T-helper 2 cell treated with Interferon-gamma antibody and Interleukin-4, amounts not matched to agents 100 ng/mL and 5 ng/mL, for 36 hours (primary cell): ENCODE data around the gene MARCHF9. TPM values are rescaled to one million over a fixed set of nuclear protein-coding genes. Genes with fewer than 3 reads are reported as not detected.

ENCODE experiments used
- intact Hi-C: fragments of 100-400 bp; cut with micrococcal nuclease; formaldehyde crosslinking; loops from one replicate; pipeline ENCODE4 v1.15.1; 2023
- total RNA-seq: library from RNA; stranded (reverse); gene quantifications from 2 replicates; pipeline ENCODE4 v1.2.3, GENCODE V29; 2022

The MARCHF9 gene
- total RNA-seq, 1 donor from 2014 or later, result 21.2 TPM

DNA sequence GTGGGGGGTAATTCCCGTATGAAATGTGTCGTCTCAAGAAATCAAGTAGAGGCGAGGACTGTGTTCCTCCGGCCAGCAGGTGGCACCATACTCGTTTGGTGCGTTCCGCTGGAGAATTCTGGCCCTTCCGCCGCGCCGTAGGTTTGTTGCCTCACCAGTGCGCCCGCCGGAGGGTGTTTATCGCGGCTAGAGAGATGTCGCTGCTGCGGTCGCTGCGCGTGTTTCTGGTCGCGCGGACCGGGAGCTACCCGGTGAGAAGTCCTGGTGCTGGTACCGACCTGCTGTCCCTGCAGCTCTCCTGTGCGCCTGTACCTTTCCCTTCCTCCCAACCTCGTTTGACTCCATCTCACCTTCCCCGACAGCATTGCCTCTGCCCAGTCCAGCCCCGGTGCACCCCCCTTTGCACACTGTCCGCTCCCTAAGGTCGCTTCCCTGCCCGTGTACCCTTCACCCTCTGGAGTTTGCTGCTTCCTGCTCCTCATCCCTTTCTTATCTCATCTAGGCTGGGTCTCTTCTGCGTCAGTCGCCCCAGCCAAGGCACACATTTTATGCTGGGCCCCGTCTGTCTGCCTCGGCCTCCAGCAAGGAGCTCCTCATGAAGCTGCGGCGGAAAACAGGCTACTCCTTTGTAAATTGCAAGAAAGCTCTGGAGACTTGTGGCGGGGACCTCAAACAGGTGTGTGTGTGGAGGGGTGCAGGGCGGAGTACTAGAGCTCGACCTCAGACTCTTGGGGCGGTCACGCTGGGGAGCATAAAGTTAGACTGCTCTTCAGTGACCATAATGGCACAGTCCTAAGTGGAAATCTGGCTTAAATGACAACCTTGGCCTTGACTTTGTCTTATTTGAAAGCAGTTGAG is 27.9 kb downstream of the MARCHF9 start, which contains the start of gene TSFM:
Gene TSFM (plus strand): TSS at position 180 of the 858 bp plus-strand sequence. CDS start 15 bp downstream, at position 195.
- intact Hi-C loops, result loop anchor here (1.0 kb wide), 4 partner anchors 11 to 122 kb away; partner anchors contain the start of genes EEF1AKMT3, MARCHF9 and METTL1

DNA sequence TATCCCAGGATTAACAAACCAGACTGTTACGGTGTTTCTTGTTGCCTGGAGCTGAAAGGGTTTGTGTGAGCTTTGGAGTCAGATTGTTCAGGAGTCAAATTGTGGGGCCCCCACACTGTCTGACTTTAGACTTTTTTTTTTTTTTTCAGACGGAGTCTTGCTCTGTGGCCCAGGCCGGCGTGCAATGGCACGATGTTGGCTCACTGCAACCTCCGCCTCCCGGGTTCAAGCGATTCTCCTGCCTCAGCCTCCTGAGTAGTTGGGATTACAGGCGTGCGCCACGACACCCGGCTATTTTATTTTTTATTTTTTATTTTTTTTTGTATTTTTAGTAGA is 28.5 kb downstream of the MARCHF9 start:
- intact Hi-C loops, result no loop called here

DNA sequence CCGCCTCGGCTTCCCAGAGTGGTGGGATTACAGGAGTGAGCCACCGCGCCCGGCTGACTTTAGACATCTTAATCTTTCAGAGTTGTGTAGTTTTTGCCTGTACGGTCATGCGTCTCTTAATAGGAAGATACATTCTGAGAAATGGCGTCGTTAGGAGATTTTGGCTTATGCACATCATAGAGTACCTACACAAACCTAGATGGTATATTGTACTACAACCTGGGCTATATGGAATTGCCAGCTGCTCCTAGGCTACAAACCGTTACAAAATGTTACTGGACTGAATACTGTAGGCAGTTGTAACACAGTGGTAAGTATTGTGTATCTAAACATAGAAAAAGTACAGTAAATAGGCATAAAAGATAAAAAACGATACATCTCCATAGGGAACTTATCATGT is 29.0 kb downstream of the MARCHF9 start:
- intact Hi-C loops, result no loop called here

DNA sequence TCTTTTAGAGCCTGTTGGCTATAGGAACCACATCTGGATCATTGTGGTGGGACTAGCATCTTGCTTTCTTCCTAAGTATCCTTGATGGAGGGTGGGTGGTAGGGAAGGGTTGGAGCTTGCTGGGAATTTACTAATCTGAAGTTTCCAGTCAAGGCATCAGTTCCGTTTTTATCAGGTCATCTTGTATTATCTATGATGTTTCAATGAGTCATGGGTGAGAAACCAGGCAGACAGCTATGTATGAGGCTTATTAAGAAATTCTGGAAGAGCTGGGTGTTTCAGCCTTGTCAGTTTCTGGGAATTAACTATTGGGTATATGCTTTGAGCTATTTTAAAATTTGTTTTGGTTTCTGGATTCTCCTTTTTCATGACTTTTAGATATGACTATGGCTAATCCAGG is 39.0 kb downstream of the MARCHF9 start:
- intact Hi-C loops, result no loop called here

DNA sequence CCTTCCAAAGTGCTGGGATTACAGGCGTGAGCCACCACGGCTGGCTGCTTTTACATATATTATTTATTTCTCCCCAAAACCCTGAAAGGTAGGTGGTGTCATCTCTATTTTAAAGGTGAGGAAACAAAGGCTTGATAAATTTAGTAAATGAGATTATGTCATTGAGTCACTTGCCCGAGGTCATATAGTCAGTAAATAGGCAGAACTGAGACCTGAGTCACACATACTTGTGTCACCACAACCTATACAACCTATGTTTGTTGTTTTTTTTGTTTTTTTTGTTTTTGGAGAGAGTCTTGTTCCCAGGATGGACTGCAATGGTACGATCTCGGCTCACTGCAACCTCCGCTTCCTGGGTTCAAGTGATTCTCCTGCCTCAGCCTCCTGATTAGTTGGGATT is 40.5 kb downstream of the MARCHF9 start:
- intact Hi-C loops, result no loop called here

DNA sequence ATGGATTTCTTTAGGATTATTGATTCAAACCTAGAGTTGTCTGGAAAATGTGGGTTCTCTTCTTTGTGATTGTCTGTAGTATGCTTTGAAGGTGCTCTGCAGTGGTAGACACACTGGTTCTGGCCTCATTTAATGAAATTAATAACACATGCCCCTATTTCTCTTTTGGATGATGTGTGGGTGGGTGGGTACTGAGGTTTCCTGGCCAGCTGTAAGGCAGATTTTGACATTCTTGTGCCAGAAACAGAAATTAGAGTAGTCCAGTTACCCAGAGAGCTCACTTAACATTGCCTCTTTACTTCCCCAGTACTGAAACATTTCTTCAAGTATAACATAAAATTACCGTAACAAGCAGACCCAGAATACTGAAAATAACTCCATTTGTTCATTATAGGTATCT is 42.1 kb downstream of the MARCHF9 start:
- intact Hi-C loops, result no loop called here

DNA sequence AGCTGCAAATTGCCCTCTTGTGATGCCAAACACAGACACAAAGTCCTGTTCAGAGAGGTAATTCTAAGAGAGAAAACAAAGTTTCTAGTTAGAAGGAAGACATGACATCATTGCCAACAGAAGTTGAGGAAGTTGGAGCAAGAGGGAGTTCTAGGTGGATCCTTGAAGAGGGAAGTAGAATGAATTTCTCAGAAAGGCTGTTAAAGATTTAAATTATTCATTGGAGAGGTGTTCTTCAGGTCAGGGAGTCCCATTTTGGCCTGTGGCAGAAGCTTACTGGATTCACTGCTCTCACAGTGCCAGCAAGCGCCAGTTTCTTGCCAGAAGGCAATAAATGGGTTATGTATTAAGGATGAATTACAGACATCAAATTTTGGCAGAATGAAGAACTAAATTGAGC is 43.0 kb downstream of the MARCHF9 start:
- intact Hi-C loops, result no loop called here

DNA sequence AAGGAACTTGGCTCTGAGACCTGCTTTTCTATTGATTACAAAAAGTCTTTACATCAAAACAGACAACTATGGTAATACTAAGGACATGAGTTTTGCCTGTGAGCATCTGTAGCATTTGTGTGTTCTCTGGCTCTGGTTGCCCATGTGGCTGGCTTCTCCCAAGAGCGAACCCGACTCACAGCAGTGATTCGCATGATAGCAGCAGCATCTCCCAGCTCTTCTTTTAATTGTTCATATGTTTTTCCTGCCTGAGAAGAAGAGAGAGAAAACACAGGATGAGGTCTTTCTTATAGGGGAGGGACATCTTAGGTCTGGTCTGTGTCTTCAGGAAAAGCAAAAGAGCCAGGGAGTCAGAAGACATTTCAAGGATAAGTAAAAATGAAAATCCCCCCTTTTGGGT is 46.1 kb downstream of the MARCHF9 start:
- intact Hi-C loops, result no loop called here

DNA sequence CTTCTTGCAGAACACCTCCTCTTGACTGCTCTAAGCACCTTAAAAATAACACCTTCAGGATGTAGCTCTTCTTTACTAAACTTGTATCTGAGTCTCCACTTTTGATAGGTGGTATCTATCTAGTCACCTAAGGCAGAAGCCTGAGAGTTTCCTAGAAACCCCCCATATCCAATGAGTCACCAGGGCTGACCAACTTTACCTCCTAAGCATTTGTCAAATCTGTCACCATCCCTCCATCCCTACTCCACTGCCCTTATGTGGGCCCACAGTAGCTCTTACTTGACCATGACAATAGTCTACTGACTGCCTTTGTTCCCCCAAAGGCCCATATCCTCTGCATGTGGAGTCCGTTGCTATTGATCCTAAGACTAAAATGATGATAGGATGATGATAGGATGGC is 47.7 kb downstream of the MARCHF9 start:
- intact Hi-C loops, result loop anchor here (1.0 kb wide), 1 partner anchor 103 kb away; no protein-coding TSS in a partner anchor

DNA sequence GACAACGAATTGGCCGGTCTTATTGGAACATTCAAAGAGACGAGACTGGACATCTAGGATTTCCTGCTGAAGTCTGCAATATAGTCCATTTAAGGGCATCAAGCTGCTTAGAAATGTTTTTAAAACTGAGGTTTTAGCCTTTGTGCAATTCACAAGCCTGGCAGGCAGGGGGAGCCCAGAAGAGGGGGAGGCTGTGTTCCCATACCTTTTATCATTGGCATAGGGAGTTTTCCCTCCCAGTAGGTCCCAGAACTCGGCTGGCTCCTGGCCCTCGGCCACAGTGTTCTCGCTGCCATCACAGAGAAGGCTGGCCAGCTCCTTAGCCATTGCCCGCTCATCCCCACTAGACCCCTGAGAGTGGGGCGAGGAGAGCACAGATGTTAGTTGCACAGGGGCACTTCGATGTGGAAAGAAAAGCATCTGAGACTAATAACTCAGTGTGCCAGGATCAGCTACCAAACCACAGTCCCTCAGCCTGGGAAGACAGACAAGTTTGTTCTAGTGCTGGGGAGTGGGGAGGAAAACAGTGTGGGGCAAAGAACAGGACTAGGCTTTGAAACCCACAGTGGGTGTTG is 48.5 kb downstream of the MARCHF9 start:
- intact Hi-C loops, result loop anchor here (1.0 kb wide), 1 partner anchor 102 kb away; no protein-coding TSS in a partner anchor

DNA sequence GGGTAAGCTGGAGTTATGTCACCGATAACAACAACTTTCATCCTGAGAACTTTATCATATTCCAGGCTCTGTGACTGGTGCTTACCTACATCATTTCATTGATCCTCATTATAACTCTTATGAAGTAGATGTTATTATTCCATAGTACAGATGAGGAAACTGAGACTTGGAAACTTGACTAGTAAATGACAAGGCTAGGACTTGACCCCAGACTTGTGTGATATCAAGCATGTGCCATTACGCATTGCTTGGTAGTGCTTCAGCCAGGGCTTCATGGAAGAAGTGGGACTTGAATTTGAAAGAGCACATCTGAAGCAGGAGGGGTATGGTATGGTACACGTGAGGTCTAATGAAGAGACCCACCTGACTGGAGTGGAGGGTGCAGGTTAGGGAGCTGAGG is 51.8 kb downstream of the MARCHF9 start:
- intact Hi-C loops, result no loop called here

DNA sequence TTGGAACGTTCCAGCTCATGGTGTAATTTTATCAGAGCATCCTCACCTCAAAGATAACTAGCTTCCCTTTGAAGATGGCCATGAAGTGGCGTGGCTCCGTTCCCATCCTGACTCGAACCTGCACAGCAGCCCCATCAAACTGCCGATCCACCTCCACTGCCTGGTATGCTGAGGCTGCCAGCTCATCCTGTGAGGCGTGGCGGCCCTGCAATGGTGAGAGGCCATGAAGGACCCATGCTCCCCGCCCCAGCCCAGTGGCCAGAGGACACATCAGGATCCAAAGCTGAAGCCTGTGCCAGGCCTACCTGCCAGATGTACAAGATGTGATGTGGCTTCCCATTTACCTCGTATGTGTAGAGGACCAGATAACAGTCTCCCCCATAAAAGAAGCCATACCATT is 52.4 kb downstream of the MARCHF9 start:
- intact Hi-C loops, result no loop called here

DNA sequence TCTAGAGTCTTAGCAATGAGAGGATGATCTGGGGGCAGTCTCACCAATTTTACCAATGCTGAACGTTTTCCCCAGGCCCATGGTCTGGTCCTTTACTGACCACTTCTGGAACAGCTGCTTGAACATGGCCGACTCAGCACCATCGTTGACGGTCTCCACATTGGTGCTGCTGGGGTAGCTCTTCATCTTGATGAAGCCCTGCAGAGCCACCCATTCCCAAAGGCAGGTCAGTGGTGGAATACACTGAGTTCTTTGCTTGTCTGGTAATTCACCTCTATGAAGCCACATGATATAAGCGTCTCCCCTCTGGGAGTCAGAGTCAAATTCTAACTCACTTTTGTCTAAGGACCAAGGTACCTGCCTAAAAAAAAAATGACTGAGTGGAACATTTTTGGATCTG is 53.4 kb downstream of the MARCHF9 start:
- intact Hi-C loops, result no loop called here

DNA sequence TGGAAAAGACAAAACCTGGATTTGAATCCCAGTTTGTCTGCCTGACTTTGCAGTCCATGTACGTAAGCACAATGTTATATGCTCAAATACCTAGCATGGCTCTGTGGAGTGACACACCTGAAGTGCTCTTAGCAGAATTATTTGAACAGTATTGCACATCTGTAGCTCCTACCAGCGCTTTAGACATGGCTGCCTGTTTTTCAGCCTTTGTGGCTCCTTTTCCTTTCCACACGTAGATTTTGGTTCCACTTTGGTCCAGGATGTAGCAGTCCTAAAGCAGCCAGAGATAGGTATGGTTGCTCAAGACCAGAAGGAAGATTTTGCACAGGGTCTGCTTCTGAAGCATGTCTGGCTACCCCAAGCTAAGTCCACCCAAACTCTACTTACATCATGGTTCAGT is 54.5 kb downstream of the MARCHF9 start:
- intact Hi-C loops, result no loop called here

Other genes with a start within 250 kb of the MARCHF9 start
- gene DDIT3, start 234.6 kb upstream of the MARCHF9 start, total RNA-seq, result 9.9 and 10.7 TPM in 2 replicates
- gene MBD6, start 232.3 kb upstream of the MARCHF9 start, total RNA-seq, result 75.0 and 78.0 TPM in 2 replicates
- gene DCTN2, start 207.9 kb upstream of the MARCHF9 start, total RNA-seq, result 85.7 and 88.4 TPM in 2 replicates
- 1.3 and 1.6 TPM in 2 replicates for gene KIF5A, start 205.1 kb upstream of the MARCHF9 start, total RNA-seq
- gene PIP4K2C, start 163.9 kb upstream of the MARCHF9 start, total RNA-seq, result 19.7 and 22.8 TPM in 2 replicates
- gene DTX3, start 150.3 kb upstream of the MARCHF9 start, total RNA-seq, result 18.1 and 19.1 TPM in 2 replicates
- 0.48 and 1.0 TPM in 2 replicates for gene ARHGEF25, start 143.7 kb upstream of the MARCHF9 start, total RNA-seq
- gene B4GALNT1, start 121.9 kb upstream of the MARCHF9 start, total RNA-seq, result 1.5 and 1.9 TPM in 2 replicates
- gene OS9, start 61.0 kb upstream of the MARCHF9 start, total RNA-seq, result 137 and 138 TPM in 2 replicates
- gene AGAP2, start 16.4 kb upstream of the MARCHF9 start, total RNA-seq, result 57.1 and 59.4 TPM in 2 replicates
- 17.3 and 17.9 TPM in 2 replicates for gene TSPAN31, start 10.1 kb upstream of the MARCHF9 start, total RNA-seq
- gene CDK4, start 2.8 kb upstream of the MARCHF9 start, total RNA-seq, result 134 and 138 TPM in 2 replicates
- 4.2 and 4.3 TPM in 2 replicates for gene CYP27B1, start 12.0 kb downstream of the MARCHF9 start, total RNA-seq
- 34.8 and 42.7 TPM in 2 replicates for gene METTL1, start 17.0 kb downstream of the MARCHF9 start, total RNA-seq
- gene EEF1AKMT3, start 17.5 kb downstream of the MARCHF9 start, total RNA-seq, result 3.1 and 3.3 TPM in 2 replicates
- gene TSFM, start 27.7 kb downstream of the MARCHF9 start, total RNA-seq, result 36.3 and 39.2 TPM in 2 replicates
- gene AVIL, start 63.6 kb downstream of the MARCHF9 start, total RNA-seq, result 4.2 and 4.4 TPM in 2 replicates
- 111 and 114 TPM in 2 replicates for gene CTDSP2, start 91.6 kb downstream of the MARCHF9 start, total RNA-seq
- gene ATP23, start 186.5 kb downstream of the MARCHF9 start, total RNA-seq, result 14.0 and 17.1 TPM in 2 replicates